Left lung (tissue), 10 donors: Measurements from ENCODE around the gene ARL13A. TPM values are rescaled to one million over a fixed set of nuclear protein-coding genes. Genes with fewer than 3 reads are reported as not detected.

Experiments used
- ATAC-seq: fragments of 200-7000 bp; cut with Tn5 transposase; one replicate; pipeline ENCODE4 v1.9.1; 2020; ENCODE audit warnings: moderate library complexity
- DNase-seq, 4 donors: peaks; one replicate each; pipeline ENCODE4 v3.0.0-alpha.2; 2013 to 2020
- H3K27ac ChIP-seq, 2 donors: fragments of 200-600 bp; sonication (generic) in 1 of 2; one replicate each; pipeline versions ENCODE4 v1.5.0 to v1.8.0; 2020 to 2021
- H3K27me3 ChIP-seq, 2 donors: fragments of 200-600 bp; sonication (generic) in 1 of 2; one replicate each; pipeline versions ENCODE4 v1.5.0 to v1.8.0; 2020 to 2021
- H3K36me3 ChIP-seq, 2 donors: fragments of 200-600 bp; sonication (generic) in 1 of 2; one replicate each; pipeline versions ENCODE4 v1.5.0 to v1.8.0; 2020 to 2021
- H3K4me1 ChIP-seq, 2 donors: fragments of 200-600 bp; one replicate each; pipeline ENCODE4 v1.8.0; 2021
- H3K4me3 ChIP-seq, 2 donors: fragments of 200-600 bp; sonication (generic) in 1 of 2; one replicate each; pipeline versions ENCODE4 v1.5.0 to v1.8.0; 2020 to 2021; ENCODE audit warnings: mild to moderate bottlenecking in 1 of 2
- H3K9me3 ChIP-seq, 2 donors: fragments of 200-600 bp; sonication (generic) in 1 of 2; one replicate each; pipeline versions ENCODE4 v1.5.0 to v1.8.0; 2020 to 2021
- CTCF ChIP-seq, 2 donors: fragments of 200-600 bp; sonication (generic) in 1 of 2; IDR thresholded peaks; one replicate each; pipeline versions ENCODE4 v1.5.0 to v1.8.0; 2021; ENCODE audit warnings: antibody characterized with exemption in 2 of 2
- intact Hi-C, 2 donors: fragments of 100-400 bp; cut with DNase I; formaldehyde crosslinking; loops; one replicate each; pipeline versions ENCODE4 v1.11.2 to v1.14.2; 2022
- polyA plus RNA-seq, 6 donors: library from polyadenylated mRNA; unstranded; fragments of 120-200 nt; gene quantifications; one replicate each; pipeline ENCODE4 v1.2.1, GENCODE V29; 2013; ENCODE audit not compliant: insufficient read length in 6 of 6
- total RNA-seq, 2 donors: library from RNA; stranded (reverse); fragmentation: NEBNext Ultra II Directional; extraction: Animal tissue kit (Norgen Biotek cat#: 25700); gene quantifications; one replicate each; pipeline ENCODE4 v1.2.1, GENCODE V29; 2021
- donor health status: DM: no; HTN: yes; CAD: no.
- donor health status: DM: no; HTN: no; CAD: no.

Gene ARL13A
- total and polyA plus RNA-seq, 8 donors: 0.35 to 1.2 (median 0.58) TPM; not detected in 2

DNA sequence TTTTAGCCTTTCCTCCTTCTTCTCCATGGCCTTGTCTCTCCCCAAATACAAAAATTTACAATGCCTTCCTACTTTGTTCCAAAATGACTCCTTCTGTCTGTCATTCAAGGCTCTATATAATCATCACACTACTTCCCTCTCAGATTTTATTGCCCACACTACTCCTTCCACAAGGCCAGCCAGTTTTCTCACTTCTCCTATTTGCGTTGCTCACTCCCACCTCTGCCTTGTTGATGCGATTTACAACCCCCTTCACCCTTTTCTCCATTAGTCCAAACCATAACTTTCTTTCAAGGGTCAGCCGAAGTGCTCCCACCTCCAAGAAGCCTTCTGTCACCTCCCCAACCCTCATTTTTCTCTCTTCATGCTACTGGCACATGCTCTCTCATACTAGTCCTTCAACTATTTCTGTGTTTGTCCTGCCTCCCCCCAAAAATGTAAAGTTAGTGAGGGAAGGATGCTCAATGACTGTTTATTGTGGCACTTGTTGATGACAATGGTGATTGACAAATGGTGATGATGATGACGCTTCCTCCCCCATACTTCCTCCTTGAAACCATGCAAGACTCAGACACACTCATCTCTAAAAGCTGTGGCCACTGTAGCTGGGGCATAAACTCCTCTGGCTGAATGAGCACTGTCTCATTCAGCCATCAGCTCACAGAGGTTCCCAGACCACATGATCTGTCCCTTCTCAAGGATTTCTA is 38.1 kb upstream of the ARL13A start:
- H3K9me3 ChIP-seq: no peaks in the 10 kb centered on the region
- H3K27ac ChIP-seq: no peak overlapping the region
- ATAC-seq: no peak
- H3K27me3 ChIP-seq: peaks cover 0 to 23% of the 10 kb centered on the region in 2 donors
- TF ChIP-seq CTCF (IDR thresholded peaks at IDR 0.05): no peak
- no peaks in the 10 kb centered on the region for H3K36me3 ChIP-seq
- intact Hi-C loops: no loop called here
- no peak overlapping the region for H3K4me3 ChIP-seq
- H3K4me1 ChIP-seq: no peaks in the 10 kb centered on the region
- no peak for DNase-seq

- H3K4me1 ChIP-seq: no peaks in the 10 kb centered on the region
- no peaks in the 10 kb centered on the region for H3K9me3 ChIP-seq
- intact Hi-C loops: no loop called here
- H3K36me3 ChIP-seq: no peaks in the 10 kb centered on the region
- no peak overlapping the region for H3K4me3 ChIP-seq
- ATAC-seq (no peak), DNase-seq (no peak)
- no peak overlapping the region for H3K27ac ChIP-seq
- H3K27me3 ChIP-seq: peaks cover 0 to 23% of the 10 kb centered on the region in 2 donors
- TF ChIP-seq CTCF (IDR thresholded peaks at IDR 0.05): no peak
These were observed 37.6 kb upstream of the ARL13A start for GRCh38 chrX:100931925-100932285.

DNA sequence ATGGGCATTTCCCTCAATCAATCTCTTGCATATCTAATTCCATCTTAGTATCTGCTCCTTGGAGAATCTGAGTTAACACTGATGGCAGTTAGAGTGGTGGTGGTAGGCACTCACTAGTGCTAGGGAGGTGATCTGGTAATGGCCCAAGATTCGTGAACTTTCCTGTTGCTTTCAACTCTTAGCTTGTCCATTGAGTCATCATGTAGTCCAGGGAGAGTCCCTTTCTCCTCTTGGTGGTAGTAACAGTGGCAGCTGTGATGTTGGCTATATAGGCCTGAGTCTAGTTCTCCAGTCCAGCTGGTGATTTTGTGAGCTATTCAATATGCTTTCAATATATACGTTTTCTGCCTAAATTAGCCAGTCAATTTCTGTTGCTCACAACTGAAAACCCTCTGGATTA is 33.7 kb upstream of the ARL13A start:
- Histone ChIP-seq H3K4me1 (no peaks in the 10 kb centered on the region), H3K36me3 (no peaks in the 10 kb centered on the region), H3K9me3 (no peaks in the 10 kb centered on the region), H3K27me3 (no peaks in the 10 kb centered on the region), H3K4me3 (no peak overlapping the region), H3K27ac (no peak overlapping the region)
- TF ChIP-seq CTCF (IDR thresholded peaks at IDR 0.05): no peak
- DNase-seq: no peak
- intact Hi-C loops: no loop called here
- no peak for ATAC-seq

- Histone ChIP-seq H3K4me1 (no peaks in the 10 kb centered on the region), H3K4me3 (no peak overlapping the region), H3K27ac (no peak overlapping the region), H3K27me3 (no peaks in the 10 kb centered on the region), H3K36me3 (no peaks in the 10 kb centered on the region), H3K9me3 (no peaks in the 10 kb centered on the region)
- no peak for TF ChIP-seq CTCF (IDR thresholded peaks at IDR 0.05)
- ATAC-seq (no peak), DNase-seq (no peak)
- intact Hi-C loops: no loop called here
These were observed 30.2 kb upstream of the ARL13A start for GRCh38 chrX:100939333-100939732.

- DNase-seq: no peak
- Histone ChIP-seq H3K27me3 (no peaks in the 10 kb centered on the region), H3K27ac (no peak overlapping the region), H3K4me3 (no peak overlapping the region), H3K9me3 (no peaks in the 10 kb centered on the region), H3K4me1 (no peaks in the 10 kb centered on the region), H3K36me3 (no peaks in the 10 kb centered on the region)
- intact Hi-C loops: no loop called here
- ATAC-seq: no peak
- no peak for TF ChIP-seq CTCF (IDR thresholded peaks at IDR 0.05)
These were observed 24.9 kb upstream of the ARL13A start for GRCh38 chrX:100944601-100945000.
